ENCODE results near the gene CBX8.
"Not testable (repeated sequence)": the region's sequence is repeated elsewhere in the genome, so short reads cannot be mapped to it uniquely, and the experiment has no call there.

CBX8 gene

GRCh38 chr17:79779084-79779529 is 17.8 kb downstream of the CBX8 start:
- no peak for DNase-seq (ENCODE audit: low read depth)

GRCh38 chr17:79778504-79779083 is 18.3 kb downstream of the CBX8 start:
- no peak for DNase-seq (ENCODE audit: low read depth)

GRCh38 chr17:79777894-79778503 is 18.9 kb downstream of the CBX8 start, which contains the start of gene CBX2:
TSS of gene CBX2 (plus strand) at chr17:79778148. CDS start at chr17:79778236, 88 bp downstream.
- DNase-seq (ENCODE audit: low read depth): peak; percentile 77

GRCh38 chr17:79777120-79777893 is 19.6 kb downstream of the CBX8 start:
- DNase-seq (ENCODE audit: low read depth): no peak

GRCh38 chr17:79776376-79777119 is 20.3 kb downstream of the CBX8 start:
- no peak for DNase-seq (ENCODE audit: low read depth)

GRCh38 chr17:79775632-79776031 is 21.2 kb downstream of the CBX8 start:
- no peak for DNase-seq (ENCODE audit: low read depth)

GRCh38 chr17:79774561-79774975 is 22.3 kb downstream of the CBX8 start:
- DNase-seq (ENCODE audit: low read depth): no peak

- DNase-seq (ENCODE audit: low read depth): not testable (repeated sequence)
These were observed 24.2 kb downstream of the CBX8 start for GRCh38 chr17:79772726-79773125.

- no peak for DNase-seq (ENCODE audit: low read depth)
These were observed 25.6 kb downstream of the CBX8 start for GRCh38 chr17:79771276-79771675.

- no peak for DNase-seq (ENCODE audit: low read depth)
These were observed 27.0 kb downstream of the CBX8 start for GRCh38 chr17:79769570-79770506.

- DNase-seq (ENCODE audit: low read depth): no peak
These were observed 31.2 kb downstream of the CBX8 start for GRCh38 chr17:79765708-79766107.

GRCh38 chr17:79761894-79762589 is 34.8 kb downstream of the CBX8 start:
- no peak for DNase-seq (ENCODE audit: low read depth)

GRCh38 chr17:79760197-79760906 is 36.5 kb downstream of the CBX8 start:
- DNase-seq (ENCODE audit: low read depth): no peak

GRCh38 chr17:79758271-79758670 is 38.6 kb downstream of the CBX8 start:
- DNase-seq (ENCODE audit: low read depth): no peak

- no peak for DNase-seq (ENCODE audit: low read depth)
These were observed 39.6 kb downstream of the CBX8 start for GRCh38 chr17:79757140-79757745.

- DNase-seq (ENCODE audit: low read depth): no peak
These were observed 41.3 kb downstream of the CBX8 start for GRCh38 chr17:79755591-79755990.

GRCh38 chr17:79754903-79755302 is 42.0 kb downstream of the CBX8 start:
- DNase-seq (ENCODE audit: low read depth): not testable (repeated sequence)

GRCh38 chr17:79754370-79754769 is 42.5 kb downstream of the CBX8 start:
- DNase-seq (ENCODE audit: low read depth): no peak

GRCh38 chr17:79752175-79752574 is 44.7 kb downstream of the CBX8 start:
- no peak for DNase-seq (ENCODE audit: low read depth)

Data from activated T-helper 9 cell treated with anti-CD3 and anti-CD28 coated beads, Interleukin-2, amount 50 U/mL, for 16 hours (primary cell).